Left colon (tissue), 2 donors: ENCODE data around the gene STOML1. TPM values are rescaled to one million over a fixed set of nuclear protein-coding genes. Genes with fewer than 3 reads are reported as not detected.
A peak's percentile ranks its signal among the peaks of the same experiment; 100 is the strongest.
"Not testable (repeated sequence)": the region's sequence is repeated elsewhere in the genome, so short reads cannot be mapped to it uniquely, and the experiment has no call there.

Source experiments
- ATAC-seq: fragments of 200-7000 bp; cut with Tn5 transposase; one replicate; pipeline ENCODE4 v1.9.1; 2020; ENCODE audit warnings: mild to moderate bottlenecking, moderate library complexity
- DNase-seq, 2 donors: peaks; one replicate each; pipeline ENCODE4 v3.0.0-alpha.2; 2020
- intact Hi-C, 2 donors: fragments of 100-400 bp; cut with DNase I in 1 of 2; cut with micrococcal nuclease in 1 of 2; formaldehyde crosslinking; loops; one replicate each; pipeline versions ENCODE4 v1.11.2 to v1.14.0; 2022; cut with DNase I, micrococcal nuclease
- total RNA-seq, 2 donors: library from RNA; stranded (reverse); fragmentation: NEBNext Ultra II Directional; extraction: Animal tissue kit (Norgen Biotek cat#: 25700); gene quantifications; one replicate each; pipeline ENCODE4 v1.2.1, GENCODE V29; 2021
- donor health status: DM: no; HTN: no; CAD: no.
- donor health status: DM: yes; HTN: yes; CAD: no.

Gene STOML1
- total RNA-seq, 2 donors from 2014 or later: 10.9 to 15.4 TPM

DNA sequence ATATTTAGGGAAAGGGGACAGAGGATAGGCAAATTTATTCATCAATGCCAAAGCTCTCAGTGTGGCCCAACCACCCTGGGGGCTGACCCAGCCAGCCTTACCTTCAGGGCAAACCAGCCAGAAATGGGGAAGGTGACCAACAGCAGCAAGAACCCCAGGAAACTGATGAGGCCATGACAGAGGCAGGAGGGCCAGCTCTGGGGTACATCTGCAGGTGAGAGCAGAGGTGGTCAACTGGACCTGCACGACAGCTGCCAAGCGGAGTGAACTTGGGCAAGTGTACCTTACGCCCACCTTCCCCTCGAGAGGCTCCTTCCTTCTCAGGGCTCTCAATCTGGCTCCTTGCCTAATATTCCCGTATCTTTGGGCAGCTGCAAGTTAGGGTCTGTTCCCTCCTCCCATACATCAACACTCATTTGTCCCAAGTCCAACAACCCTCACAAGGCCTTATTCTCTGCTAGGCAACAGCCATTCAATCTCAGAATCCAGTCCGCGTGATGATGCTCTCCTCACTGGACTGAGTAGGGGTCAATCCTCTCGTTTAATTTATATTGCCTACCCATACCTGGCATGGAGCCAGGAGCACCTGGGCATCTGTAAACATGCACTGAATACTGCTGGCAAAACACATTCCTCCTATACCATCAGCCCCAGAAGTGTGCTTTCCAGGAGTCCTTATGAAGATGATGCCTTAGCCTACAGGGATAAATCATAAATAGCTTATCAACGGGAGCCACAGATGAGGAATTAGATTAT lies 1.7 kb downstream of the STOML1 start:
- DNase-seq: no peak
- intact Hi-C loops: no loop called here
- ATAC-seq: no peak

- ATAC-seq (peak; percentile 21), DNase-seq (no peak)
- intact Hi-C loops: no loop called here
Observed at GRCh38 chr15:73989001-73989798, 2.9 kb downstream of the STOML1 start.

GRCh38 chr15:73988445-73988969 lies 3.6 kb downstream of the STOML1 start:
- intact Hi-C loops: no loop called here
- ATAC-seq (no peak), DNase-seq (no peak)

- intact Hi-C loops: no loop called here
- DNase-seq (no peak), ATAC-seq (no peak)
Observed at GRCh38 chr15:73987681-73988444, 4.2 kb downstream of the STOML1 start.

GRCh38 chr15:73987250-73987649 lies 4.8 kb downstream of the STOML1 start:
- intact Hi-C loops: no loop called here
- ATAC-seq (no peak), DNase-seq (no peak)

DNA sequence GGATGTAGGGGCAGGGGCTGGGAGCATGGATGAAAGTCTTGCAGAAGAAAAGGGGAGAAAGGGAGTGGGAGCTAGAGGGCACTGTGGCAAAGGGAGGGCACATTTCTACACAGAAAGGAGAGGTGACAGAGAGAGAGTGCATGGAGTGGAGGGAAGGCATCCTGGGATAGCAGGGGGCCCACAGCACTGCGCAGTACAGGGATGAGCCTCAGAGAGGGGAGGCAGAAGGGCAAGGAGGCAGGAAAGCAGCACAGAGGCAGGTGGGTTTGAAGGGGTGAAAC lies 5.4 kb downstream of the STOML1 start:
- intact Hi-C loops: no loop called here
- ATAC-seq (no peak), DNase-seq (no peak)

DNA sequence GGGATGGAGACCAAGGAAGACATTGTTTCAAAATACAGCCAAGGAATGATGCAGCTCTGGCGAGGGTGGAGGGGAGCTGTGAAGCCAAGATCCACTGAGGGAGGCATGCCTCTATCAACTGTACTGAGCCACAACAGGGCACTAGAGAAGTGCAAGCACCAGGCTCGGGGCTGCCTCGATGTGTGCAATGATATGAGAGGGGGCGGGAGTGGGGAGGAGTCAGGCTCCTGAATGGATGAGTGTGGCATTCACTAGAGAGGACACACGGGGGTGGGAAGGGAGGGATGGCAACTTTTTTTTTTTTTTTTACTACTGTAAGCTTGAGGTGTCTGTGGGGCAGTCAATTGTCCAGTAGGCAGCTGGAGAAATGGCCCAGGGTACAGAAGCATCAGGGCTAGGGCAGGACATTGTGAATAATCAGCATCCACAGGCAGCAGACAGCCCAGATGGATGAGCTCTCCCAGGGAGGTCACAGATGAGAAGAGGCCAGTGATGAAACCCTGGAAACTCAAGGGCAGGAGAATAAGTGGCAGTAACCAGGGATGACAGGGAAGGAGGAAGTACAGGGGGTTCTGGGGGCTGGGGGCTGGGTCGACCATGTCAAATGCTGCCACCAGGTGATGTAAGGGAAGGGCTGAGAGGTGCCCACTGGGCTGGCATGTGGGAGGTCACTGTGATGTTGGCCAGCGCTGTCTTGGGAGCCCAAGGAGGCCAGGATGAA lies 5.9 kb downstream of the STOML1 start:
- DNase-seq (no peak), ATAC-seq (no peak)
- intact Hi-C loops: no loop called here

GRCh38 chr15:73985101-73985873 lies 6.8 kb downstream of the STOML1 start:
- ATAC-seq: peak; percentile 71
- DNase-seq: no peak
- intact Hi-C loops: no loop called here

DNA sequence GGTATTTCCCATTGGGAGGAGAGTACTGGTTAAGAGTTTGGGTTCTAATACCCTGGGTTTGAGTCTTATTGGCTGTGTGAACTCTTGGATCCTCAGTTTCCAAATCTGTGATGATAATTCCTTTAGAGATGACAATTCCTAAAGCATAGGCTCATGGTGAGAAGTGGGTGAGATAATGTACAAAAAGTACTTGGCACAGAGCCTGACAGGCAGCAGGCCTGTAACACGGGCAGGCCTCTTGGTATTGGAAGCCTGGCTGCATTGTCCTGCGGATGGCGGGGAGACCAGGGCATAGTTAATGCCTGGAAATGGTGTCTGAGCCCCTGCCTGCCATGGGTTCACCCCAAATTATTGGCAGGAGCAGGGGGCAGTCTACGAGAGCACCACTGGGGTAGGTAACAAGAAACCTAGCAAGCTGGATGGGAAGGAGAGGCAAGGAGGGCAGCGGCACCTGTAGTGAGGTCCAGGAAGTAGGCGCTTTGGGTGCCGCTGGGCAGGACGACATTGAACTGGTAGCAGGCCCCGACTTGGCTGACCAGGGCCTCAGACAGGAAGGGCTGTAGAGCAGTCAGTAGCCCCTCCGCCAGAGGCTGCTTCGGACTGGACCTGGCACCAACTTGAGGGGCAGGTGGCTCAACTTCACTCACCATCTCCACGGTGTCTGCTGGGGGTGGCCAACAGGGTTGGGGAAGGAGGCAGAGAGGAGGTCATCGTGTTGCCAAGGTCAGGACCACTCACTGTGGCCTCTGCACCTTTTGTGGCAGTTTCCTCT lies 7.7 kb downstream of the STOML1 start:
- intact Hi-C loops: no loop called here
- no peak for ATAC-seq
- DNase-seq: no peak

- ATAC-seq: no peak
- intact Hi-C loops: no loop called here
- no peak for DNase-seq
Observed at GRCh38 chr15:73983773-73984172, 8.3 kb downstream of the STOML1 start.

DNA sequence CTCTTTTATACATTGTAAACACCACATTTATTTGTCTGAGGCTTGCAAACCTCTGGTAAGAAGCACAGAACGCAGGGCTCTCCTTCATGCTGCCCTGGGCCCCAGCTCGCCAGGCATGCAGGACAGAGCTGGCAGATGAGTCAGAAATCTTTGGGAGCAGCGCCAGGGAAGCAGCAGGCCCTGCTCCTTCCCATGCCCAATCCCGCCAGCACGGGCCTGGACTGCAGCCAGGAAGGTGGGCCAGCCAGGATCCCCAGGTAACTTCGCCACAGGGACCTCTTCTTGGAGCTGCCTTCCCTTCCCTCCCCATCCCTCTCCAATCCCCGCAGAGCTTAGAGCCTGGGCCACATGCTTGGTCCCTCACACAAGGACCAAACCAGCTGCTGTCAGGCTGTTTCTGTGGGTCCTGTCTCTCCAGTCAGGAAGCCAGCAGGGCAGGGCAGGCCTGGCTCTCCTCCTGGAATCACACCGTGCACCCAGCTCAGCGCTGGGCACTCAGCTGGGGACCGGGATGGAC lies 8.8 kb downstream of the STOML1 start:
- ATAC-seq: no peak
- DNase-seq: peak in 1 of 2 donors; percentile 61
- intact Hi-C loops: no loop called here

- intact Hi-C loops: no loop called here
- peak; percentile 60 to 68 for DNase-seq
- ATAC-seq: peak; percentile 40
Observed at GRCh38 chr15:73982222-73982962, 9.7 kb downstream of the STOML1 start.

DNA sequence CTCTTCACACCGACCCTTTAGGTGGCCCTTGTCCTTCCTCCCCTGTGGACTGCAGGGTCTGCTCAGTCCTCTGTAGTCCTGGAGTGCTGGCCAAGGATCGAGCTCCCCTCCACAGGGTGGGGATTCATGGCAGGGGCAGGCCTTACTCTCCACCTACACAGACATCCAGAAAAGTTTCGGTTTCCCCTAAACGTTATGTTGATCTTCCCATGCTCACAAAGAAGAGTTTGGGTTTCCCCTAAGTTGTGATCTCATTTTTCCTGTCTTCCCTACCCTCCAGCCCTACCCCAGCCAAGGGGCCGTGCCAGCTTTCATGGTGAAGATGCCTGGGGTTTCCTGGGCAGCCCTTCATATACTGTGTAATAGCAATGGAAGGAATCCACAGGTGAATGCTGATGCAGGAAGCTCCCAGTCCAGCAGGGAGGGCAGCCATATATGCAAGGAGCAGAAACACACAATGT lies 10.3 kb downstream of the STOML1 start:
- DNase-seq (no peak), ATAC-seq (no peak)
- intact Hi-C loops: no loop called here

DNA sequence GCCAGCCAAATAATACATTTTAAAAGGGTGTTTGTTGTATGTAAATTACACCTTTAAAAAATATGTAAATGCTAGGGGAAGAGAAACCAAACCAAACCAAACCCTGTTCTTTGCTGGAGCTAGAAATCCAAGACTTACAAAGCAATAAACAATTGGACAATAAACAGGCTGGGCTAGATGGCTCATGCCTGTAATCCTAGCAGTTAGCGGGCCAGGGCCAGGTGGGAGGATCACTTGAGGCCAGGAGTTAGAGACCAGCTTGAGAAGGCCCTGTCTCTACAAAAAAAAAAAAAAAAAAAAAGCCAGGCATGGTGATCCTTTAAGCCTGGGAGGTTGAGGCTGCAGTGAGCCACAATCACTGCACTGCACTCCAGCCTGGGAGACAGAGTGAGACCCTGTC lies 12.5 kb downstream of the STOML1 start:
- DNase-seq: no peak
- no peak for ATAC-seq
- intact Hi-C loops: loop anchor here in 1 of 2 donors (5.0 kb wide), 1 partner anchor 63 kb away; no protein-coding TSS in a partner anchor

- intact Hi-C loops: loop anchor here in 1 of 2 donors (5.0 kb wide), 1 partner anchor 63 kb away; no protein-coding TSS in a partner anchor
- no peak for ATAC-seq
Observed at GRCh38 chr15:73978896-73979295, 13.2 kb downstream of the STOML1 start.

GRCh38 chr15:73975440-73976125 lies 16.5 kb downstream of the STOML1 start:
- DNase-seq: peak in 1 of 2 donors; percentile 58
- intact Hi-C loops: loop anchor here in 1 of 2 donors (5.0 kb wide), 1 partner anchor 67 kb away; no protein-coding TSS in a partner anchor
- ATAC-seq: not testable (repeated sequence)

More at GRCh38 chr15:73978896-73979295, 13.2 kb downstream of the STOML1 start:
- DNase-seq: no peak
